OCI-LY7 (cell line): ENCODE measurements around the gene ULK1.
"Not testable (repeated sequence)": the region's sequence is repeated elsewhere in the genome, so short reads cannot be mapped to it uniquely, and the experiment has no call there.

ENCODE experiments used
- CTCF ChIP-seq: fragments of 200-600 bp; sonication (generic); conservative IDR thresholded peaks from 2 replicates; pipeline ENCODE4 v1.5.1; 2014; ENCODE audit warnings: mild to moderate bottlenecking, antibody characterized with exemption, low read length, moderate library complexity, mixed read lengths
- EZH2phosphoT487 ChIP-seq: fragments of 200-600 bp; sonication (generic); IDR thresholded peaks from 2 replicates; pipeline ENCODE4 v1.6.1; 2018; ENCODE audit warnings: low read depth, borderline replicate concordance, mild to moderate bottlenecking, mixed run types, antibody characterized with exemption, low read length, moderate library complexity, mixed read lengths

GRCh38 chr12:131874972-131875371 lies 19.4 kb upstream of the ULK1 start:
- TF ChIP-seq CTCF, EZH2phosphoT487: not testable (repeated sequence)
